HG03571 (cell line): ENCODE results near the gene STXBP3.
A peak's percentile ranks its signal among the peaks of the same experiment; 100 is the strongest.
"Not testable (repeated sequence)": the region's sequence is repeated elsewhere in the genome, so short reads cannot be mapped to it uniquely, and the experiment has no call there.

Experiments
- ATAC-seq: cut with Tn5 transposase; IDR thresholded peaks from one replicate; pipeline ENCODE4 v1.9.1; 2021; ENCODE audit not compliant: unreplicated experiment

Gene STXBP3

GRCh38 chr1:108729481-108729880, 17.0 kb upstream of the STXBP3 start:
- no peak for ATAC-seq

- no peak for ATAC-seq
Measured at GRCh38 chr1:108732398-108732797, 14.1 kb upstream of the STXBP3 start.

- no peak for ATAC-seq
Measured at GRCh38 chr1:108734171-108734865, 12.2 kb upstream of the STXBP3 start.

- ATAC-seq: no peak
Measured at GRCh38 chr1:108742253-108742652, 4.2 kb upstream of the STXBP3 start.

- ATAC-seq: no peak
Measured at GRCh38 chr1:108745980-108746381, 493 bp upstream of the STXBP3 start.

GRCh38 chr1:108747171-108747850, 837 bp downstream of the STXBP3 start:
- peak; percentile 18 for ATAC-seq

GRCh38 chr1:108747898-108748297, 1.4 kb downstream of the STXBP3 start:
- ATAC-seq: no peak

GRCh38 chr1:108749081-108749480, 2.6 kb downstream of the STXBP3 start:
- ATAC-seq: no peak

- no peak for ATAC-seq
Measured at GRCh38 chr1:108750476-108751181, 4.2 kb downstream of the STXBP3 start.

GRCh38 chr1:108753363-108753762, 6.9 kb downstream of the STXBP3 start:
- ATAC-seq: no peak

GRCh38 chr1:108758796-108759195, 12.3 kb downstream of the STXBP3 start:
- ATAC-seq: no peak

- ATAC-seq: no peak
Measured at GRCh38 chr1:108767115-108767514, 20.6 kb downstream of the STXBP3 start.

- no peak for ATAC-seq
Measured at GRCh38 chr1:108767708-108768107, 21.2 kb downstream of the STXBP3 start.

- no peak for ATAC-seq
Measured at GRCh38 chr1:108777839-108778238, 31.4 kb downstream of the STXBP3 start.

GRCh38 chr1:108779455-108779854, 33.0 kb downstream of the STXBP3 start:
- no peak for ATAC-seq

- ATAC-seq: no peak
Measured at GRCh38 chr1:108780937-108781574, 34.6 kb downstream of the STXBP3 start.

GRCh38 chr1:108781575-108781944, 35.1 kb downstream of the STXBP3 start:
- not testable (repeated sequence) for ATAC-seq

- ATAC-seq: no peak
Measured at GRCh38 chr1:108785264-108785663, 38.8 kb downstream of the STXBP3 start.

GRCh38 chr1:108785880-108786279, 39.4 kb downstream of the STXBP3 start:
- no peak for ATAC-seq

- no peak for ATAC-seq
Measured at GRCh38 chr1:108791790-108792189, 45.3 kb downstream of the STXBP3 start.

- ATAC-seq: no peak
Measured at GRCh38 chr1:108792420-108792819, 45.9 kb downstream of the STXBP3 start.

GRCh38 chr1:108799001-108799400, 52.5 kb downstream of the STXBP3 start:
- no peak for ATAC-seq
